GM18861 (cell line): Measurements from ENCODE around the gene SARDH.

Experiments
- ATAC-seq: cut with Tn5 transposase; IDR thresholded peaks from one replicate; pipeline ENCODE4 v1.9.1; 2021; ENCODE audit not compliant: unreplicated experiment

The SARDH gene

DNA sequence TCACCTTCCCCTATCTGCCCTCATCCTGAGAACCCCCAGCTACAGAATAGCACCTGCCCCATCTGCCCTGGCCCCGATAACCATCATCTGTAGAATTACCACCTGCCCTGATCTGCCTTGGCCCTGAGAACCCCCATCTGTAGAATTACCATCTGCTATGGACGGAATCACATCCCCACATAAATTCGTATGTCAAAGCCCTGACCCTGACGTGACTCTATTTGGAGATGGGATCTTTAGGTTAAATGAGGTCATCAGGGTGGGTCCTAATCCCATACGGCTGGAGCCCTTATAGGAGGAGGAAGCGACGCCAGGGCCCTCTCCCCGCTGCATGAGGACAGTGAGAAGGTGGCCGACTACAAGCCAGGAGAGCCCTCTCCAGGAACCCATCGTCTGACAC, 32.6 kb downstream of the SARDH start:
- no peak for ATAC-seq

DNA sequence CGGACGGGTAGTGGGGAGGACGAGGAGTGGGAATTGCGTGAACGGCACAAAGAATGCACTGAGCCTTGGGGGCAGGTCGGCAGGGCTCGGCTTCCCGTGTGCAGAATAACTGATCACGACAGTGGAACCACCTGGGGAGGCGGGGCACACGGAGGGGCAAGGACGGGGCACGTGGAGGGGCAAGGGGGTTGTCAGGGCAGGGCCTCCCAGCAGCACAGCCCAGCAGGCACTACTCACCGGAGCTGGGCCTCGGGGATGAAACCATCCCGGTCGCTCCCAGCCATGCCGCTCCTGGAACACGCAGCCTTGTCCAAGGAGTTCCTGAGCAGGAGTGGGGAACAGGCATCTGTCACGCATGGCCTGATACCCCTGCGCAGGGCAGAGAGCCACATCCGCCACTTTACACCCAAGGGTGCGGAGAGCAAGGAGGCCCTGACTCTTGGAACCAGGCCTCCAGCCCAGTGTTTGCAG, 33.4 kb downstream of the SARDH start:
- ATAC-seq: no peak

GRCh38 chr9:133703591-133704399, 34.4 kb downstream of the SARDH start:
- no peak for ATAC-seq

GRCh38 chr9:133702798-133703590, 35.2 kb downstream of the SARDH start:
- no peak for ATAC-seq

DNA sequence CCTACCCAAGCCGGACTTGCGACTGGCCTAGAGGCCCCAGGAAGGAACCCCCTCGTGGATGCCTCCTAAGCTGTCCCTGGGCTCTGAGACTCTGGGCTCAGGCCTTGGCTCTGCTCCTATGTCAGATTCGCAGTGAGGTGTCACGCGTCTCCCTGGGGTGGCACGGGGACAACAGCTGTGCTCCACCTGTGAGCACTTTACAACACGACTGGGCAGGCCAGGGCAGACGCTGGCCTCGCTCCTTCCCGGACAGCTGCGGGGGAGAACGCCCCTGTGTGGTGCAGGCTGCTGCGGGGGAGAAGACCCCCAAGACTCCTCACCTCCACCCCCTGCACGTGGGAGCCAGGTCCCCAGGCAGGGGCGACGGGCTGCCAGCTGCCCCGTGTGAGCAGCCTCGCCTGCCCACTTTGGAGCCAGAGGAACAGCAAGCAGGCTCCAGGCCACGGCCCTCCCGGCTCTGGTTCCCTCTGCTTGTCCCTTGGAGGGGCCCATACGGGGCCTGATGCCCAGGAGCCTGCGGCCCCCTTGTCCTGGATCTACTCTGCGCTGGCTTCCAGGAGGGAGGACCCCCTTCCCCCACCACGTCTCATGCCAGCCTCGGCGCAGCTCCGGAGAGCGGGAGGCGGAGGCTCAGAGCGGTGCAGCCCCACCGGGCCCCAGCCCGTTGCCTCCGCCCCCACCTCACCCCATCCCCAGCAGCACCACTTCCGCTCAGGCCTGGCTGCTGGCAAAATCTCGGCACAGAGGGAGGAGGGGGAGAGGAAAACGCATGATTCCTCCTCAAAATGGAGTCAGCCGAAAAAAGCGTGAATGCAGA, 36.0 kb downstream of the SARDH start:
- no peak for ATAC-seq

- no peak for ATAC-seq
Measured at GRCh38 chr9:133701321-133701980, 36.7 kb downstream of the SARDH start.

- ATAC-seq: no peak
Measured at GRCh38 chr9:133700819-133701320, 37.3 kb downstream of the SARDH start.

DNA sequence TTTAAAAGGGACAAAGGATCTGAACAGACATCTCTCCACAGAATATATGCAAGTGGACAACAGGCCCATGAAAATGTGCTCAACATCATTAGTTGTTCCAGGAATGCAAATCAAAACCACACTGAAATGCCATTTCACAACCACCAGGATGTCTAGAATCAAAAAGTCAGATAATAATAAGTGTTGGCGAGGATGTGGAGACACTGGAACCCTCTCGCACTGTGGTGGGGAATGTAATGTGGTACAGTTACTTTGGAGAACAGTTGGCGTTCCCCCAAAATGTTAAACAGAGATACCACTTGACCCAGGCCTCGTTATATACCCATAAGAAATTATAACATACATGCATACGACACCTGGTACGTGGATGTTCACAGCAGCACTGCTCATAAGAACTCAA, 38.6 kb downstream of the SARDH start:
- no peak for ATAC-seq

- no peak for ATAC-seq
Measured at GRCh38 chr9:133696071-133696472, 42.1 kb downstream of the SARDH start.

DNA sequence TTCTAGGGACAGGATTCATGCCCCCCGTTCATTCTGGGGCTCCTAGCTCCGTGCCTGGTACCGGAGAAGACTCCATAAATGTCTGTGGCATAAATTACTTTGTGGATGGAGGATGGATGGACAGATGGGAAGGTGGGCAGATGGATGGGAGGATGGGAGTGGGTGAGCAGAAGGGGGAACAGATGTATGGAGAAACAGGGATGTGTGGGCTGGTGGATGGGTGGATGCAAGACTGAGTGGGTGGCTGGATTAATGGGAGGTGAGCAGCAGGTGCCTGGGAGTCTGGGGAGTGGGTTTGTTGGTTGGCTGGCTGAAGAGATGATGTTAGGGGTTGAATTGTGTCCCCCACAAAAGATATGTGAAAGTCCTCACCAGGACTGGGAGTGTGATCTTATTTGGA, 43.5 kb downstream of the SARDH start:
- no peak for ATAC-seq

DNA sequence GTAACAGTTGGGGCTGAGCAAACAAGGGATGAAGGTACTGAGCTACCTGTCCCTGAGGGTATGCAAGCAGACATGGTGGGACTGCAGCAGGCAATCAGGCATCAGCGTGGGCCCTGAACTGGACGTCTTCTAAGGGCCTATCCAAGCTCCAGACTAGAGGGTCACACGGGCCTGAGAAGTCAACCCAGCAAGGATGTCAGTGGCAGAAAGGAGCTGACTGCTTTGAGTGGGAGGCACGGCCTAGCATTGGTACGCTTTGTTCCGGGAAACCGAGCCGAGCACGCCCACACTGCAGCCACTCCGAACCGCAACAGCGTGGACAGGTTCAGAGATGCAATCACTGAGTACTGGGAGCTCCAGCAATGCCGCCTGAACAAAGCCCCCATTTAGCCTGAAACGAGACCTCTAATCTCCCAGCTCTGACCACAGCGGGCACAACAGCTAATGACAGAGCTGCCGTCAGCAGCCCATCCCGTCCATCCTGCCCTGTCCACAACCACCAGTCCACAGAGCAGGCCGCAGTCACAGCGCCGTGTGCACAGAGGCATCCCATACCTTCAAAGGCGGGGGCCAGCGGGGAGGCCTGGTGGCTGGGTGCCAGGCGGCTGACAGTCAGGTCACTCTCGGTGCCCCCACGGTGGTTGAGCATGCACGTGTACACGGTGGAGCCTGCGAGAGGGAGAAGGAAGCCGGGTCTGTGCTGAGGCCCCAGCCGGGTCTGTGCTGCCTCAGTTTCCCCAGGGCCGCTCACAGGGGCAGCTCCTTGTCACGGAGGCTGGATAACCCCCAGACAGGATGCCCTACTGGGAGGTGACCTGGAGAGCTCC, 44.2 kb downstream of the SARDH start:
- ATAC-seq: no peak

- ATAC-seq: no peak
Measured at GRCh38 chr9:133693116-133693515, 45.0 kb downstream of the SARDH start.

DNA sequence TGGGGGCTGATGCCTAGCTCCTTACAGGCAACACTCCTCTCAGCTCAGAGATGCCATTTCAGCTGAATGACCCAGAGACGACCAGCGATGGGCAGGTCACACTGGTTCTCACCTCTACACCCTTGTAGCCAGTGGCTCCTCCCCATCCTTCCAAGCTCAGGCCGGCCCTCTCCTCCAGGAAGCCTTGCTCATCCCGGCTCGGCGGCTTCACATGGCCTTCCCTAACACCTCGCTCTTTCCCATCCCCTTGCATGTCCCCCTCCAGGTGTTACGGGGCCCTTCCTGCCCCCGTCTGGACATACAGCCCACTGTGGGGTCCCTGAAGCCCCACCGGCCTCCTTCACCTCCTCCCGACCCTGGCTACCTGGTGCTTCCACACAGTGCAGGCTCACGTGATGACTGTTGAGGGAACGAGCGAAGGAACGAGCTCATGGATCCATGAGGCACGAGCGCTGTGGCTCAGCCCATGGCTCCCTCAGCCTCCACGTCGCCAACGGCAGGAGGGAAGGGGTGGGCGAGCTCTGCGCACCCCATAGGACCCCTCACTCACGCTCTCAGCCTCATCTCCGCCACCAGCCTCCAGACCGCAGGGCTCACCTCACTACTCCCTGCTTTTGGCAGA, 45.7 kb downstream of the SARDH start:
- ATAC-seq: no peak

DNA sequence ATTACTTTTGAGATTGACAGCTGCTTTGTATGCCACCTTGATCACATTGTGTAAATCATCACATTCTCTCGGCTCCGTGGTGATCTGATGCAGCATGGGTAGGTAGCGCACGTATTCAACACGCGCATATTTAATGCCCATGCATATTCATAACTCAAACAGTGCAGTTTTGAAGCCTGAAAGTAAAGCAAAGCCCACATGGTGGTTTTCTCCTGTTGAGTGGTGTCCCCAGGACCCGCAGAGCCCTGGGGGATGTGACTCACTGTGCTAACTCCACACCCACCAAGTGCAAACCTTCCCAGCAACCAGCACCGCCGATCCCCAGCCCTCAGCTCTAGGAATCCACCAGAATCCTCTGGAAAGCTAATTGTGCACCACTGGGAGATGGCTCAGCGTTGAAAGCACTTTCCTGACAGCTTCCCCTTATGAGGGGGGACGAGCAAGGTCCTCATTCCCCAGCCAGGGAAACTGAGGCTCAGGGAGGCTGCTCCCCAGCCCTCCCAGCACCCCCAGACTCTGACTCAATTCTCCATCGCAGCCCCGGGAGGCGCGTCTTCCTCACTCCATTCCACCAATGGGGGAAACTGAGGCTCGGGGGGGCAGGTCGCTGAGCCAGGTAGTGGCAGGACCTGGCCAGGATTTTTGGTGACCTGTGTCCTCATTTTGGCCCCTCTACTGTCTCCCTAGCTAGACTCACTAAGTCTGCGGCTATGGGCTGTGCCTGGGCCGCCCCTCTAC, 46.4 kb downstream of the SARDH start:
- ATAC-seq: no peak

GRCh38 chr9:133691191-133691590, 47.0 kb downstream of the SARDH start:
- ATAC-seq: no peak

- ATAC-seq: no peak
Measured at GRCh38 chr9:133690081-133690561, 48.0 kb downstream of the SARDH start.

DNA sequence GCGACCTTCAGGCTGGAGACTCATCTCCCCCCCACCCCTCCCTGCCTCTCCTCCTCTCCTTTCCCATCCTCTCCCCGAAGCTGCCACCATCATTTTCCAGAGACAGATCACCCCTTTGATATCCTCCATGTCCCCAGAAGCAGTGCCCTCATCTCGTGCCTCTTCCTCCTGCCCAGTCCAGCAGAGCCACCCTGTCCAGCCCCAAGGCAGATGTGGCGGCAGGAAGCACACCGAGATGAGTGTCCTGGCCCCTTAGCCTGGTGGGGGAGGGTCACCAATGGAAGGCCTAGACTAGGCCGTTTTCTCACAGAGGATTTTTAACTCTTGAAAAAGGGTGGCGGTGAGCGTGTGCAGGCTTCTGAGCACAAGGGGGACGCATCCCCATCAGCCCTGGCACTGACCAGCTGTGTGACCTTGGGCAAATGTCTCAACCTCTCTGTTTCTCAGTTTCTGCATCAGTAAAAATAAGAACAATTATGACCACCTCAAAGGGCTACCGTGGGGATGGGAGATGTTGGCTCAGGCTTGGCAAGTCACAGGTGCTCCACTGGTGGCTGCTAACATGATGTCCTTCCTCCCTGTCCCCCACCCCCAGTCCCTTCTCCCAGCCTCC, 48.9 kb downstream of the SARDH start:
- ATAC-seq: no peak
